ENCODE results near the gene C6orf52. TPM values are rescaled to one million over a fixed set of nuclear protein-coding genes. Genes with fewer than 3 reads are reported as not detected.

The C6orf52 gene
- total and polyA plus RNA-seq, 12 donors: 0.59 to 1.6 (median 0.86) TPM; not detected in 3

- TF ChIP-seq CTCF (IDR thresholded peaks at IDR 0.05): no peak
- peaks cover 0 to 27% (median 0%) of the 10 kb centered on the region in 9 donors for H3K4me1 ChIP-seq
- no peak overlapping the region for H3K4me3 ChIP-seq
- no peak for DNase-seq
- ATAC-seq: no peak
- 98 to 100% methylated on average over 1 of the region's 1 CpG for WGBS, 2 donors
- H3K9me3 ChIP-seq: no peaks in the 10 kb centered on the region
- no peak overlapping the region for H3K27ac ChIP-seq
- no peaks in the 10 kb centered on the region for H3K27me3 ChIP-seq
- H3K36me3 ChIP-seq: no peaks in the 10 kb centered on the region
- intact Hi-C loops (cut with DNase I): no loop called here
Observed at GRCh38 chr6:10644225-10644624, 50.2 kb downstream of the C6orf52 start.

- WGBS, 2 donors: 50 to 63% methylated on average over 3 of the region's 3 CpGs
- Histone ChIP-seq H3K4me3 (no peak overlapping the region), H3K9me3 (peaks cover 0 to 9% (median 0%) of the 10 kb centered on the region in 11 donors), H3K4me1 (peaks cover 0 to 27% (median 0%) of the 10 kb centered on the region in 9 donors), H3K36me3 (no peaks in the 10 kb centered on the region), H3K27ac (peak overlapping the region in 1 of 10 donors; percentile 10), H3K27me3 (no peaks in the 10 kb centered on the region)
- DNase-seq (no peak), ATAC-seq (no peak)
- TF ChIP-seq CTCF (IDR thresholded peaks at IDR 0.05): no peak
- intact Hi-C loops (cut with DNase I): no loop called here
Observed at GRCh38 chr6:10643201-10643651, 51.2 kb downstream of the C6orf52 start.

GRCh38 chr6:10641528-10641927 lies 52.9 kb downstream of the C6orf52 start:
- Histone ChIP-seq H3K9me3 (peaks cover 0 to 9% (median 0%) of the 10 kb centered on the region in 11 donors), H3K4me3 (no peak overlapping the region), H3K36me3 (no peaks in the 10 kb centered on the region), H3K4me1 (peaks cover 0 to 27% (median 0%) of the 10 kb centered on the region in 9 donors), H3K27ac (no peak overlapping the region), H3K27me3 (no peaks in the 10 kb centered on the region)
- 71 to 77% methylated on average over 3 of the region's 3 CpGs for WGBS, 2 donors
- TF ChIP-seq CTCF (IDR thresholded peaks at IDR 0.05): no peak
- no peak for DNase-seq
- no peak for ATAC-seq
- intact Hi-C loops (cut with DNase I): no loop called here

- peaks cover 0 to 27% (median 0%) of the 10 kb centered on the region in 9 donors for H3K4me1 ChIP-seq
- H3K9me3 ChIP-seq: peaks cover 0 to 9% (median 0%) of the 10 kb centered on the region in 11 donors
- no peak for TF ChIP-seq CTCF (IDR thresholded peaks at IDR 0.05)
- intact Hi-C loops (cut with DNase I): no loop called here
- no peak for DNase-seq
- no peak overlapping the region for H3K27ac ChIP-seq
- no peaks in the 10 kb centered on the region for H3K36me3 ChIP-seq
- ATAC-seq: no peak
- WGBS, 2 donors: 76 to 78% methylated on average over 8 of the region's 8 CpGs
- H3K4me3 ChIP-seq: no peak overlapping the region
- H3K27me3 ChIP-seq: no peaks in the 10 kb centered on the region
Observed at GRCh38 chr6:10640412-10640811, 54.0 kb downstream of the C6orf52 start.
